HCT116 (cell line): ENCODE data around the gene RUNX1. TPM values are rescaled to one million over a fixed set of nuclear protein-coding genes. Genes with fewer than 3 reads are reported as not detected.

Experiments
- ATAC-seq: fragments of 200-7000 bp; cut with Tn5 transposase; 2 replicates; pipeline ENCODE4 v1.9.1; 2020; ENCODE audit warnings: mild to moderate bottlenecking, moderate library complexity
- BruUV-seq: library from RNA; stranded (reverse); fragments of 400-500 nt; replicated peaks from 2 replicates; lab custom pipeline; 2021; lab: Mats Ljungman, UMichigan
- CTCF ChIA-PET: fragments of 300-600 bp; sonication (Branson Sonifier 250); formaldehyde crosslinking; loops from one replicate; lab custom pipeline; 2021; ENCODE audit warnings: antibody characterized with exemption; lab: Charles Lee
- POLR2A ChIA-PET: fragments of 300-600, 350-600 bp; sonication (Branson Sonifier 250); formaldehyde crosslinking; loops from one replicate; lab custom pipeline; 2021; ENCODE audit warnings: antibody characterized with exemption; lab: Charles Lee
- RAD21 ChIA-PET, 2 experiments: fragments of 300-600 bp; sonication (Branson Sonifier 250); formaldehyde crosslinking; loops; one replicate each; lab custom pipeline; 2023; ENCODE audit warnings: low total read pairs in 2 of 2; ENCODE audit not compliant: uncharacterized antibody in 2 of 2, unreplicated experiment in 2 of 2, low non-redundant PET in 1 of 2; lab: Charles Lee
- DNase-seq: peaks from one replicate; pipeline ENCODE4 v3.0.0-alpha.2; 2010; ENCODE audit warnings: low read depth, low spot score
- H2AFZ ChIP-seq: fragments of 200-600 bp; shearing (Covaris generic), sonication (generic); 2 replicates; pipeline ENCODE4 v1.6.1; 2017; ENCODE audit warnings: low read depth, mixed run types, mixed read lengths, antibody characterized with exemption, low read length; ENCODE audit not compliant: poor library complexity, severe bottlenecking
- H3K27ac ChIP-seq: 2 replicates; pipeline ENCODE4 v1.5.1; 2012; ENCODE audit warnings: low read depth, low read length
- H3K27me3 ChIP-seq: fragments of 200-600 bp; sonication (generic); 2 replicates; pipeline ENCODE4 v1.6.1; 2016; ENCODE audit warnings: mixed run types, low read length, mixed read lengths; ENCODE audit not compliant: insufficient read depth
- H3K36me3 ChIP-seq, 2 experiments: fragments of 200-500 bp in 1 of 2; fragments of 200-600 bp in 1 of 2; sonication (Bioruptor generic) in 1 of 2; sonication (generic) in 1 of 2; 2 replicates each; pipeline versions ENCODE4 v1.5.1 to v1.6.1; 2014 to 2016; ENCODE audit warnings: low read length in 2 of 2, inconsistent platforms in 1 of 2, mixed read lengths in 1 of 2, mixed run types in 1 of 2; ENCODE audit not compliant: insufficient read depth in 2 of 2, control insufficient read depth in 1 of 2
- H3K4me1 ChIP-seq, 2 experiments: fragments of 200-600 bp in 1 of 2; sonication (generic) in 1 of 2; 2 replicates each; pipeline versions ENCODE4 v1.5.1 to v1.6.1; 2012 to 2017; ENCODE audit warnings: low read length in 2 of 2, inconsistent platforms in 1 of 2, mild to moderate bottlenecking in 1 of 2, mixed read lengths in 1 of 2, mixed run types in 1 of 2, moderate library complexity in 1 of 2; ENCODE audit not compliant: insufficient read depth in 2 of 2, control insufficient read depth in 1 of 2
- H3K4me2 ChIP-seq: fragments of 200-600 bp; sonication (generic); 2 replicates; pipeline ENCODE4 v1.6.1; 2017; ENCODE audit warnings: mixed run types, low read length, mixed read lengths
- H3K4me3 ChIP-seq, 2 experiments: fragments of 200-600 bp in 1 of 2; sonication (generic) in 1 of 2; replicated peaks in 1 of 2; 2 replicates each; pipeline ENCODE4 v1.5.1; 2011 to 2016; ENCODE audit warnings: low read length in 2 of 2, control low read depth in 1 of 2, low read depth in 1 of 2, mild to moderate bottlenecking in 1 of 2, mixed read lengths in 1 of 2, mixed run types in 1 of 2
- H3K79me2 ChIP-seq: fragments of 200-600 bp; sonication (generic); 2 replicates; pipeline ENCODE4 v1.6.1; 2017; ENCODE audit warnings: mild to moderate bottlenecking, mixed run types, low read length, moderate library complexity, mixed read lengths; ENCODE audit not compliant: insufficient read depth
- H3K9ac ChIP-seq: fragments of 200-600 bp; sonication (generic); 2 replicates; pipeline ENCODE4 v1.6.1; 2016; ENCODE audit warnings: low read length, mixed read lengths
- H3K9me2 ChIP-seq: fragments of 200-600 bp; sonication (generic), shearing (Covaris generic); 2 replicates; pipeline ENCODE4 v1.6.1; 2017; ENCODE audit warnings: mixed run types, mild to moderate bottlenecking, moderate library complexity; ENCODE audit not compliant: insufficient read depth
- H3K9me3 ChIP-seq, 2 experiments: fragments of 200-500 bp in 1 of 2; fragments of 200-600 bp in 1 of 2; sonication (Bioruptor generic) in 1 of 2; sonication (generic) in 1 of 2; 2 replicates each; pipeline ENCODE4 v1.6.1; 2014 to 2017; ENCODE audit warnings: low read length in 2 of 2, mixed read lengths in 2 of 2, inconsistent platforms in 1 of 2, low read depth in 1 of 2, mild to moderate bottlenecking in 1 of 2, mixed run types in 1 of 2, moderate library complexity in 1 of 2; ENCODE audit not compliant: control insufficient read depth in 1 of 2, insufficient read depth in 1 of 2
- H4K20me1 ChIP-seq: fragments of 200-600 bp; sonication (generic), shearing (Covaris generic); 2 replicates; pipeline ENCODE4 v1.6.1; 2017; ENCODE audit warnings: mixed run types, mild to moderate bottlenecking, moderate library complexity; ENCODE audit not compliant: insufficient read depth
- CBX3 ChIP-seq: IDR thresholded peaks from 2 replicates; pipeline ENCODE4 v1.6.1; 2012; ENCODE audit warnings: low read depth
- CTCF ChIP-seq, 3 experiments: fragments of 200-600 bp in 1 of 3; sonication (generic) in 1 of 3; IDR thresholded peaks in 2 of 3; conservative IDR thresholded peaks in 1 of 3; 2 replicates each; pipeline ENCODE4 v1.5.1; 2012 to 2017; ENCODE audit warnings: low read depth in 2 of 3, low read length in 2 of 3, antibody characterized with exemption in 1 of 3, borderline replicate concordance in 1 of 3, control low read depth in 1 of 3, mild to moderate bottlenecking in 1 of 3, mixed read lengths in 1 of 3, mixed run types in 1 of 3, moderate library complexity in 1 of 3; ENCODE audit not compliant: insufficient read depth in 1 of 3
- EZH2 ChIP-seq: fragments of 200-600 bp; sonication (generic); IDR thresholded peaks from 2 replicates; pipeline ENCODE4 v1.6.1; 2017; ENCODE audit warnings: antibody characterized with exemption, mixed run types
- EZH2phosphoT487 ChIP-seq: fragments of 200-600 bp; IDR thresholded peaks from 2 replicates; pipeline ENCODE4 v1.6.1; 2018; ENCODE audit warnings: antibody characterized with exemption, borderline replicate concordance
- FOSL1 ChIP-seq: IDR thresholded peaks from 2 replicates; pipeline ENCODE4 v1.6.1; 2012; ENCODE audit warnings: low read depth
- POLR2A ChIP-seq: IDR thresholded peaks from 2 replicates; pipeline ENCODE4 v1.7.0; 2011; ENCODE audit warnings: borderline replicate concordance; ENCODE audit not compliant: insufficient read depth, insufficient read length; ENCODE audit errors: extremely low read depth
- RAD21 ChIP-seq: IDR thresholded peaks from 2 replicates; pipeline ENCODE4 v1.6.1; 2012; ENCODE audit warnings: low read depth, mild to moderate bottlenecking
- SRF ChIP-seq: IDR thresholded peaks from 2 replicates; pipeline ENCODE4 v1.6.1; 2012; ENCODE audit warnings: low read depth
- YY1 ChIP-seq: IDR thresholded peaks from 2 replicates; pipeline ENCODE4 v1.6.1; 2011; ENCODE audit warnings: low read length, low read depth, moderate library complexity, mild to moderate bottlenecking; ENCODE audit not compliant: insufficient replicate concordance; ENCODE audit errors: extremely low read depth
- ZFX ChIP-seq: fragments of 450-650 bp; IDR thresholded peaks from 2 replicates; pipeline ENCODE4 v1.6.1; 2017
- intact Hi-C: fragments of 100-400 bp; cut with micrococcal nuclease; formaldehyde crosslinking; loops from 2 replicates; pipeline ENCODE4 v1.10.0; 2022
- total RNA-seq: library from RNA; stranded (reverse); gene quantifications from one replicate; pipeline ENCODE4 v1.2.1, GENCODE V29; 2021; ENCODE audit not compliant: unreplicated experiment
- TF ChIP-seq, protein P1 (sequence below): IDR thresholded peaks from 2 replicates; pipeline ENCODE4 v1.6.1; 2011; ENCODE audit warnings: mild to moderate bottlenecking, low read length, moderate library complexity; ENCODE audit not compliant: insufficient replicate concordance; ENCODE audit errors: extremely low read depth
- TF ChIP-seq, protein P2 (sequence below): IDR thresholded peaks from 2 replicates; pipeline ENCODE4 v1.6.1; 2012

RUNX1 gene
- total RNA-seq, 1 experiment from 2014 or later: 33.5 TPM

- ChIA-PET POLR2A (interaction anchor here (1.2 kb wide), 1 partner anchor 33 kb away, joined by 3 read pairs; no protein-coding TSS in a partner anchor), CTCF (no interaction called here), RAD21 (no interaction called here)
- Histone ChIP-seq H3K4me2 (no peak overlapping the region), H3K4me3 (no peak overlapping the region), H2AFZ (no peak overlapping the region), H3K27ac (no peak overlapping the region), H4K20me1 (no peaks in the 10 kb centered on the region), H3K9me3 (no peaks in the 10 kb centered on the region), H3K9me2 (no peaks in the 10 kb centered on the region), H3K4me1 (peaks cover 0 to 4% of the 10 kb centered on the region in 2 experiments; a peak in 1 of 4 replicates), H3K27me3 (no peaks in the 10 kb centered on the region), H3K9ac (no peak overlapping the region), H3K36me3 (no peaks in the 10 kb centered on the region), H3K79me2 (no peaks in the 10 kb centered on the region)
- intact Hi-C loops: no loop called here
- no peak for TF ChIP-seq SRF
- TF ChIP-seq, protein P1, sequence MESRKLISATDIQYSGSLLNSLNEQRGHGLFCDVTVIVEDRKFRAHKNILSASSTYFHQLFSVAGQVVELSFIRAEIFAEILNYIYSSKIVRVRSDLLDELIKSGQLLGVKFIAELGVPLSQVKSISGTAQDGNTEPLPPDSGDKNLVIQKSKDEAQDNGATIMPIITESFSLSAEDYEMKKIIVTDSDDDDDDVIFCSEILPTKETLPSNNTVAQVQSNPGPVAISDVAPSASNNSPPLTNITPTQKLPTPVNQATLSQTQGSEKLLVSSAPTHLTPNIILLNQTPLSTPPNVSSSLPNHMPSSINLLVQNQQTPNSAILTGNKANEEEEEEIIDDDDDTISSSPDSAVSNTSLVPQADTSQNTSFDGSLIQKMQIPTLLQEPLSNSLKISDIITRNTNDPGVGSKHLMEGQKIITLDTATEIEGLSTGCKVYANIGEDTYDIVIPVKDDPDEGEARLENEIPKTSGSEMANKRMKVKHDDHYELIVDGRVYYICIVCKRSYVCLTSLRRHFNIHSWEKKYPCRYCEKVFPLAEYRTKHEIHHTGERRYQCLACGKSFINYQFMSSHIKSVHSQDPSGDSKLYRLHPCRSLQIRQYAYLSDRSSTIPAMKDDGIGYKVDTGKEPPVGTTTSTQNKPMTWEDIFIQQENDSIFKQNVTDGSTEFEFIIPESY: no peak
- BruUV-seq: no TSS peak
- no peak for ATAC-seq
- no peak for DNase-seq
Measured at GRCh38 chr21:34921151-34921550, 128.0 kb downstream of the RUNX1 start.

- no peak for DNase-seq
- no peak overlapping the region for H3K9ac ChIP-seq
- TF ChIP-seq EZH2phosphoT487: no peak
- TF ChIP-seq, protein P2, sequence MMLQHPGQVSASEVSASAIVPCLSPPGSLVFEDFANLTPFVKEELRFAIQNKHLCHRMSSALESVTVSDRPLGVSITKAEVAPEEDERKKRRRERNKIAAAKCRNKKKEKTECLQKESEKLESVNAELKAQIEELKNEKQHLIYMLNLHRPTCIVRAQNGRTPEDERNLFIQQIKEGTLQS: no peak
- TF ChIP-seq RAD21: no peak
- TF ChIP-seq YY1: no peak
- TF ChIP-seq FOSL1: no peak
- no peak for TF ChIP-seq EZH2
- no peak for TF ChIP-seq CBX3
- no peak for TF ChIP-seq CTCF (IDR thresholded peaks at IDR 0.05 in 2 of 3, conservative IDR thresholded peaks at IDR 0.05 in 1 of 3; ENCODE audit: borderline replicate concordance in 1 of 3, insufficient read depth in 1 of 3, low read depth in 2 of 3, low read length in 2 of 3)
- TF ChIP-seq POLR2A: no peak
- TF ChIP-seq SRF: no peak
- TF ChIP-seq ZFX: no peak
- TF ChIP-seq, all 23 proteins: peak for 0
- Histone ChIP-seq H3K4me1 (peaks cover 5 to 19% of the 10 kb centered on the region in 2 experiments), H3K4me2 (no peak overlapping the region), H3K36me3 (no peaks in the 10 kb centered on the region), H3K4me3 (no peak overlapping the region), H3K27ac (no peak overlapping the region), H2AFZ (no peak overlapping the region), H3K9me2 (no peaks in the 10 kb centered on the region), H4K20me1 (no peaks in the 10 kb centered on the region), H3K79me2 (no peaks in the 10 kb centered on the region), H3K9me3 (no peaks in the 10 kb centered on the region), H3K27me3 (no peaks in the 10 kb centered on the region)
- ChIA-PET RAD21 (no interaction called here), POLR2A (no interaction called here), CTCF (no interaction called here)
- ATAC-seq: no peak
- BruUV-seq: no TSS peak
- intact Hi-C loops: no loop called here
Measured at GRCh38 chr21:34919406-34919805, 129.7 kb downstream of the RUNX1 start.
